GM12878 (cell line): ENCODE data around the gene C10orf71. TPM values are rescaled to one million over a fixed set of nuclear protein-coding genes. Genes with fewer than 3 reads are reported as not detected.

ENCODE experiments used
- ATAC-seq: fragments of 200-7000 bp; cut with Tn5 transposase; 3 replicates; pipeline ENCODE4 v1.9.1; 2020; ENCODE audit warnings: mild to moderate bottlenecking, moderate library complexity
- BruUV-seq: library from RNA; stranded (reverse); fragments of 400-500 nt; replicated peaks from 2 replicates; lab custom pipeline; 2021; lab: Mats Ljungman, UMichigan
- CTCF ChIA-PET: fragments of 300-600 bp; sonication (Branson Sonifier 250); formaldehyde crosslinking; extraction: SDS; loops from one replicate; lab custom pipeline; 2021; ENCODE audit warnings: inconsistent platforms; lab: Yijun Ruan, JAX
- POLR2A ChIA-PET: fragments of 350-600 bp; formaldehyde crosslinking; extraction: SDS; loops from one replicate; lab custom pipeline; 2021; ENCODE audit warnings: inconsistent platforms; lab: Charles Lee
- RAD21 ChIA-PET: fragments of 300-600 bp; sonication (Branson Sonifier 250); formaldehyde crosslinking; loops from one replicate; lab custom pipeline; 2023; ENCODE audit warnings: antibody characterized with exemption; ENCODE audit not compliant: unreplicated experiment; lab: Charles Lee
- SMC1A ChIA-PET: fragments of 300-600 bp; sonication (Branson Sonifier 250); formaldehyde crosslinking; loops from one replicate; lab custom pipeline; 2023; ENCODE audit not compliant: unreplicated experiment, uncharacterized antibody; lab: Charles Lee
- DNase-seq: peaks from one replicate; pipeline ENCODE4 v3.0.0-alpha.2; 2011; ENCODE audit warnings: low read depth, low spot score
- FAIRE-seq: peaks from 3 replicates; lab custom pipeline; 2011; peaks lifted over from hg19 to GRCh38; lab: Jason Lieb, UNC
- H2AFZ ChIP-seq: 2 replicates; pipeline ENCODE4 v1.6.0; 2011; ENCODE audit warnings: low read depth, low read length, control low read depth; ENCODE audit not compliant: control insufficient read depth
- H3K27ac ChIP-seq: 2 replicates; pipeline ENCODE4 v1.5.1; 2011; ENCODE audit warnings: control low read depth; ENCODE audit not compliant: control insufficient read depth, insufficient read depth
- H3K27me3 ChIP-seq, 2 experiments: replicated peaks in 1 of 2; 2 replicates each; pipeline versions ENCODE4 v1.6.0 to v1.6.1; 2011; ENCODE audit warnings: low read length in 1 of 2; ENCODE audit not compliant: control insufficient read depth in 2 of 2, insufficient read depth in 2 of 2
- H3K36me3 ChIP-seq, 2 experiments: 2 replicates each; pipeline ENCODE4 v1.5.1; 2011; ENCODE audit warnings: low read length in 1 of 2; ENCODE audit not compliant: control insufficient read depth in 2 of 2, insufficient read depth in 2 of 2
- H3K4me1 ChIP-seq: 2 replicates; pipeline ENCODE4 v1.6.1; 2011; ENCODE audit warnings: mild to moderate bottlenecking, low read length, moderate library complexity, mixed read lengths; ENCODE audit not compliant: control insufficient read depth, insufficient read depth
- H3K4me2 ChIP-seq: 2 replicates; pipeline ENCODE4 v1.6.0; 2011; ENCODE audit warnings: control low read depth; ENCODE audit not compliant: control insufficient read depth, insufficient read depth
- H3K4me3 ChIP-seq: fragments of 200-600 bp; sonication (generic); 2 replicates; pipeline ENCODE4 v1.5.1; 2016
- H3K79me2 ChIP-seq: 2 replicates; pipeline ENCODE4 v1.6.0; 2011; ENCODE audit warnings: low read length; ENCODE audit not compliant: control insufficient read depth, insufficient read depth
- H3K9ac ChIP-seq: 2 replicates; pipeline ENCODE4 v1.8.0; 2011; ENCODE audit warnings: low read length, control low read depth, mixed read lengths; ENCODE audit not compliant: control insufficient read depth, insufficient read depth
- H3K9me3 ChIP-seq: replicated peaks from 3 replicates; pipeline ENCODE4 v1.5.1; 2011; ENCODE audit warnings: mild to moderate bottlenecking, low read length; ENCODE audit not compliant: control insufficient read depth, insufficient read depth
- H4K20me1 ChIP-seq: 2 replicates; pipeline ENCODE4 v1.6.0; 2011; ENCODE audit not compliant: control insufficient read depth, insufficient read depth
- CHD4 ChIP-seq: fragments of 200-600 bp; sonication (generic); IDR thresholded peaks from 2 replicates; pipeline ENCODE4 v1.6.1; 2016; ENCODE audit warnings: mild to moderate bottlenecking
- CREM ChIP-seq: IDR thresholded peaks from 2 replicates; pipeline ENCODE4 v1.6.1; 2014; ENCODE audit warnings: antibody characterized with exemption, low read depth
- EP300 ChIP-seq, 2 experiments: fragments of 150-350 bp in 1 of 2; IDR thresholded peaks; 2 replicates each; pipeline ENCODE4 v1.6.1; 2011 to 2012; ENCODE audit warnings: low read depth in 2 of 2, low read length in 2 of 2, borderline replicate concordance in 1 of 2, improper control_type of control experiment in 1 of 2, inconsistent platforms in 1 of 2; ENCODE audit not compliant: control insufficient read depth in 1 of 2
- JUND ChIP-seq: IDR thresholded peaks from 2 replicates; pipeline ENCODE4 v1.6.1; 2012; ENCODE audit warnings: low read depth, mild to moderate bottlenecking, low read length, improper control_type of control experiment, moderate library complexity
- PAX5 ChIP-seq: IDR thresholded peaks from 2 replicates; pipeline ENCODE4 v1.6.1; 2011; ENCODE audit warnings: low read depth, low read length, borderline replicate concordance
- POLR2AphosphoS5 ChIP-seq: IDR thresholded peaks from 2 replicates; pipeline ENCODE4 v1.6.1; 2011; ENCODE audit warnings: mild to moderate bottlenecking, low read length, inconsistent platforms
- WGBS: methylation state at CpG from one replicate; pipeline ENCODE4 v1.1.6; 2016; ENCODE audit warnings: low lambda C conversion rate; ENCODE audit not compliant: insufficient replicate concordance, insufficient coverage; ENCODE audit errors: missing lambda C conversion rate; 5-methylcytosine and 5-hydroxymethylcytosine counted together
- in situ Hi-C: fragments of 300-500 bp; cut with MboI; formaldehyde crosslinking; loops from 9 replicates; pipeline ENCODE4 v1.14.3; 2018; ENCODE audit warnings: mixed read lengths
- intact Hi-C: fragments of 100-400 bp; cut with micrococcal nuclease; formaldehyde crosslinking; loops from one replicate; pipeline ENCODE4 v1.14.2; 2022; ENCODE audit not compliant: unreplicated experiment
- polyA plus RNA-seq, 11 experiments: library from polyadenylated mRNA; depleted of rRNA in 4 of 11; unstranded in 6 of 11; stranded (reverse) in 5 of 11; fragments of >200 nt; fragmentation: Nextera tagmentation in 4 of 11; fragmentation: Illumina TruSeq in 1 of 11; extraction: Ambion mirVana in 4 of 11; extraction: Trizol in 1 of 11; gene quantifications; 1 replicate in 1 of 11; 2 replicates in 10 of 11; pipeline versions ENCODE4 v1.2.1 to v1.2.3, GENCODE V29; 2011 to 2016; ENCODE audit warnings: inconsistent platforms in 2 of 11, missing spikeins in 2 of 11, low read depth in 1 of 11
- total RNA-seq, 4 experiments: library from RNA; depleted of rRNA in 3 of 4; stranded (reverse); fragments of >200 nt in 3 of 4; fragmentation: Illumina TruSeq in 1 of 4; extraction: Trizol in 1 of 4; gene quantifications; 2 replicates each; pipeline versions ENCODE4 v1.2.1 to v1.2.3, GENCODE V29; 2013 to 2021
- TF ChIP-seq, protein P1 (sequence below), 3 experiments: IDR thresholded peaks in 2 of 3; conservative IDR thresholded peaks in 1 of 3; 2 replicates each; pipeline ENCODE4 v1.5.1; 2011; ENCODE audit warnings: low read depth in 3 of 3, low read length in 3 of 3, mild to moderate bottlenecking in 3 of 3, control low read depth in 2 of 3, moderate library complexity in 2 of 3, inconsistent platforms in 1 of 3, mixed read lengths in 1 of 3; ENCODE audit not compliant: control insufficient read depth in 2 of 3, insufficient read depth in 1 of 3; ENCODE audit errors: extremely low read depth in 1 of 3

Gene C10orf71
- total and polyA plus RNA-seq, 10 of the 15 experiments (the other 5 are each of a cell fraction or from before 2014, with no cell fraction given) = not detected

DNA sequence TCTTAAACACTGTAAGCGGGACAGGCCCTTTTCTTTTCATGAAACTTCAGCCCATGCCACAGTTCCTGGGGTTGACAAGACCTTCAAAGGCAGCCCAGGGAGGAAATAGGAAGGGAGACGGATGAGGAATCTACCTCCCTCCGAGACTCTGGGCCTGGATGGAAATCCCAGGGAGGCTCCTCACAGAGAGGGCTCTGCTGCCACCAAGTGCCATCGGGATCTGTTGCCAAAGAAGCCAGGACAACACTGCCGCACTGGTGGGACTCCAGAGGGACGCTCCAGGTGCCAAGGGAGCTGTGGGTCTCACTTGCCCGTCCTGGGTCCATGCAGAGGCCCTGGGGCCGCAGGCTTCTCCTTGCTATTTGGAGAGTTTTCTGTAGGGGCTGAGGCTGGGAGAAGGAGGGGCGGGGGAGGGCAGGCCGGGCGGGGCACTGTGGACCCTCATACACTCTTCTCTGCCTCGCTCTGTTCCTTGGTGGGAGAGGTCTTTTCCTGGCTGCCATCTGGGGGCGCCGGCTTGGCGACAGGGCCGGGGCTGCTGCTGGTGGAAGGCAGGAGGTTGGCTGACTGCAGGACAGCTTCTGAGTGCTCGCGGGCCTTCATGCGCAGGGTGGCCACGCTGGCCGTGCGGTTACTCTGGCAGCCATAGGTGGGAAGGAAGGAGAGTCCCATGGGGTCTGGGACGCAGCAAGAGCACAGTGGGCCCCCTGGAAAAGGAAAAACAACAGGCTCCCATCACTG is 66.9 kb downstream of the C10orf71 start:
- H3K4me1 ChIP-seq = peaks cover 16% of the 10 kb centered on the region
- peaks cover 0 to 4% of the 10 kb centered on the region in 2 experiments; a peak in 2 of 4 replicates for H3K27me3 ChIP-seq
- in situ Hi-C loops = no loop called here
- no peak overlapping the region for H3K27ac ChIP-seq
- no peaks in the 10 kb centered on the region for H4K20me1 ChIP-seq
- SMC1A ChIA-PET = no interaction called here
- CTCF ChIA-PET = no interaction called here
- POLR2A ChIA-PET = interaction anchor here (0.7 kb wide), 1 partner anchor 292 kb away, joined by 5 read pairs; no protein-coding TSS in a partner anchor
- ATAC-seq = no peak
- H3K36me3 ChIP-seq = no peaks in the 10 kb centered on the region
- H3K9me3 ChIP-seq = no peaks in the 10 kb centered on the region
- no peak for DNase-seq
- H3K79me2 ChIP-seq = no peaks in the 10 kb centered on the region
- H3K4me3 ChIP-seq = no peak overlapping the region
- H3K4me2 ChIP-seq = no peak overlapping the region
- no peak overlapping the region for H2AFZ ChIP-seq
- 48% methylated on average over 23 of the region's 23 CpGs for WGBS
- TF ChIP-seq, protein P1, sequence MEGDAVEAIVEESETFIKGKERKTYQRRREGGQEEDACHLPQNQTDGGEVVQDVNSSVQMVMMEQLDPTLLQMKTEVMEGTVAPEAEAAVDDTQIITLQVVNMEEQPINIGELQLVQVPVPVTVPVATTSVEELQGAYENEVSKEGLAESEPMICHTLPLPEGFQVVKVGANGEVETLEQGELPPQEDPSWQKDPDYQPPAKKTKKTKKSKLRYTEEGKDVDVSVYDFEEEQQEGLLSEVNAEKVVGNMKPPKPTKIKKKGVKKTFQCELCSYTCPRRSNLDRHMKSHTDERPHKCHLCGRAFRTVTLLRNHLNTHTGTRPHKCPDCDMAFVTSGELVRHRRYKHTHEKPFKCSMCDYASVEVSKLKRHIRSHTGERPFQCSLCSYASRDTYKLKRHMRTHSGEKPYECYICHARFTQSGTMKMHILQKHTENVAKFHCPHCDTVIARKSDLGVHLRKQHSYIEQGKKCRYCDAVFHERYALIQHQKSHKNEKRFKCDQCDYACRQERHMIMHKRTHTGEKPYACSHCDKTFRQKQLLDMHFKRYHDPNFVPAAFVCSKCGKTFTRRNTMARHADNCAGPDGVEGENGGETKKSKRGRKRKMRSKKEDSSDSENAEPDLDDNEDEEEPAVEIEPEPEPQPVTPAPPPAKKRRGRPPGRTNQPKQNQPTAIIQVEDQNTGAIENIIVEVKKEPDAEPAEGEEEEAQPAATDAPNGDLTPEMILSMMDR (IDR thresholded peaks at IDR 0.05 in 2 of 3, conservative IDR thresholded peaks at IDR 0.05 in 1 of 3; ENCODE audit: control insufficient read depth in 2 of 3, extremely low read depth in 1 of 3, insufficient read depth in 1 of 3, low read depth in 3 of 3, low read length in 3 of 3) = 0 out of 6 replicates have a peak, but pooled peaks of 1 of the 3 experiments have one; percentile 6
- no peak for TF ChIP-seq JUND
- no peak overlapping the region for H3K9ac ChIP-seq
- RAD21 ChIA-PET = no interaction called here
- no TSS peak for BruUV-seq
- intact Hi-C loops = no loop called here
- no peak for FAIRE-seq

DNA sequence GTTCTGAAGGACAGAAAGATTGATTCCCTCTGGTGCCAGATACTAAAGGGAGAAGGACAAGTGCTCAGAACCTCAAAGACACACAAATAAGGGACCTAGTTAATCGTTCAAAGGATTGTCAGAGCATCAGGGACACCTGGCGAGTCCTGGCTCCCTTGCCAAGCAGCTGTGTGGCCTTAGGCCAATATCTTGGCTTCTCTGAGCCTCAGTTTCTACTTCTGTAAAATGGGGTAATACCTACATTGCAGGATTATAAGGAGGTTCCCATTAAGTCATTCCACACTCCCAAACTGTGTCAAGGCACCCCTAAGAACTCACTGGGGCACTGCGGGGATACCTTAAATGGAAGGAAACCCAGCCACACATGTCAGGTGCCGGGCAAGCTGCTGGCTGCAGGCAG is 67.5 kb downstream of the C10orf71 start:
- H3K27ac ChIP-seq = no peak overlapping the region
- ChIA-PET POLR2A (no interaction called here), CTCF (no interaction called here), SMC1A (no interaction called here), RAD21 (no interaction called here)
- ATAC-seq = no peak
- FAIRE-seq = no peak
- 36% methylated on average over 4 of the region's 4 CpGs for WGBS
- no TSS peak for BruUV-seq
- DNase-seq = no peak
- intact Hi-C loops = no loop called here
- no peak overlapping the region for H3K4me2 ChIP-seq
- peaks cover 16% of the 10 kb centered on the region for H3K4me1 ChIP-seq
- H3K9ac ChIP-seq = no peak overlapping the region
- no peaks in the 10 kb centered on the region for H3K79me2 ChIP-seq
- peaks cover 0 to 4% of the 10 kb centered on the region in 2 experiments; a peak in 2 of 4 replicates for H3K27me3 ChIP-seq
- in situ Hi-C loops = no loop called here
- no peaks in the 10 kb centered on the region for H3K36me3 ChIP-seq
- H2AFZ ChIP-seq = no peak overlapping the region
- no peaks in the 10 kb centered on the region for H3K9me3 ChIP-seq
- no peak overlapping the region for H3K4me3 ChIP-seq
- H4K20me1 ChIP-seq = no peaks in the 10 kb centered on the region
- TF ChIP-seq CREM = no peak
- TF ChIP-seq CHD4 = no peak
- TF ChIP-seq EP300 (IDR thresholded peaks at IDR 0.05; ENCODE audit: borderline replicate concordance in 1 of 2, control insufficient read depth in 1 of 2, low read depth in 2 of 2, low read length in 2 of 2) = no peak
- TF ChIP-seq JUND = no peak
- TF ChIP-seq PAX5 = no peak
- no peak for TF ChIP-seq POLR2AphosphoS5
- TF ChIP-seq, protein P1 (IDR thresholded peaks at IDR 0.05 in 2 of 3, conservative IDR thresholded peaks at IDR 0.05 in 1 of 3; ENCODE audit: control insufficient read depth in 2 of 3, extremely low read depth in 1 of 3, insufficient read depth in 1 of 3, low read depth in 3 of 3, low read length in 3 of 3) = no peak
